Neural cell (in vitro differentiated cells): ENCODE measurements around the gene MRC2. TPM values are rescaled to one million over a fixed set of nuclear protein-coding genes. Genes with fewer than 3 reads are reported as not detected.
A peak's percentile ranks its signal among the peaks of the same experiment; 100 is the strongest.

ENCODE experiments used
- H2AFZ ChIP-seq: fragments of 200-600, 300-800 bp; sonication (generic), shearing (Covaris generic); 2 replicates; pipeline ENCODE4 v1.6.0; 2014; ENCODE audit warnings: low read depth, mild to moderate bottlenecking, antibody characterized with exemption, low read length, moderate library complexity
- H3F3A ChIP-seq: fragments of 200-600 bp; shearing (Covaris generic); 2 replicates; pipeline ENCODE4 v1.6.1; 2016; ENCODE audit warnings: mild to moderate bottlenecking, moderate library complexity, mixed read lengths, antibody characterized with exemption, low read length; ENCODE audit not compliant: insufficient read depth, poor library complexity, severe bottlenecking
- H3K27ac ChIP-seq: fragments of 200-600, 300-800 bp; sonication (generic), shearing (Covaris generic); 2 replicates; pipeline ENCODE4 v1.5.1; 2014; ENCODE audit warnings: mild to moderate bottlenecking, low read length, moderate library complexity
- H3K27me3 ChIP-seq: fragments of 300-800, 200-600 bp; sonication (generic), shearing (Covaris generic); 2 replicates; pipeline ENCODE4 v1.6.0; 2014; ENCODE audit warnings: mild to moderate bottlenecking, low read depth, low read length, moderate library complexity; ENCODE audit not compliant: insufficient read depth
- H3K36me3 ChIP-seq: fragments of 300-800, 200-600 bp; sonication (generic), shearing (Covaris generic); 2 replicates; pipeline ENCODE4 v1.5.1; 2014; ENCODE audit warnings: mild to moderate bottlenecking, antibody characterized with exemption, low read length, moderate library complexity; ENCODE audit not compliant: insufficient read depth
- H3K4me2 ChIP-seq: fragments of 300-800, 200-600 bp; sonication (generic), shearing (Covaris generic); 2 replicates; pipeline ENCODE4 v1.6.0; 2014; ENCODE audit warnings: mild to moderate bottlenecking, low read length
- H3K4me3 ChIP-seq: fragments of 300-800, 200-600 bp; sonication (generic), shearing (Covaris generic); 2 replicates; pipeline ENCODE4 v1.5.1; 2014; ENCODE audit warnings: mild to moderate bottlenecking, low read length, moderate library complexity
- H3K79me2 ChIP-seq: fragments of 200-600 bp; shearing (Covaris generic); replicated peaks from 2 replicates; pipeline ENCODE4 v1.6.0; 2014; ENCODE audit warnings: mild to moderate bottlenecking, low read length, moderate library complexity; ENCODE audit not compliant: insufficient read depth
- H3K9ac ChIP-seq: fragments of 300-800, 200-600 bp; sonication (generic), shearing (Covaris generic); 2 replicates; pipeline ENCODE4 v1.6.1; 2016; ENCODE audit warnings: mild to moderate bottlenecking, low read length, mixed read lengths
- H3K9me2 ChIP-seq: fragments of 200-600 bp; shearing (Covaris generic); 2 replicates; pipeline ENCODE4 v1.6.1; 2016; ENCODE audit warnings: mild to moderate bottlenecking, low read length, mixed read lengths; ENCODE audit not compliant: insufficient read depth
- H3K9me3 ChIP-seq: fragments of 200-600, 300-800 bp; sonication (generic), shearing (Covaris generic); 2 replicates; pipeline ENCODE4 v1.6.1; 2016; ENCODE audit warnings: mild to moderate bottlenecking, mixed run types, low read length, moderate library complexity, mixed read lengths
- H4K20me1 ChIP-seq: fragments of 200-600 bp; shearing (Covaris generic); 2 replicates; pipeline ENCODE4 v1.6.1; 2016; ENCODE audit warnings: mild to moderate bottlenecking, mixed run types; ENCODE audit not compliant: insufficient read depth
- CTCF ChIP-seq: fragments of 450-650 bp; IDR thresholded peaks from 2 replicates; pipeline ENCODE4 v1.5.1; 2014; ENCODE audit warnings: antibody characterized with exemption, mild to moderate bottlenecking, moderate library complexity; ENCODE audit not compliant: poor library complexity, severe bottlenecking
- EP300 ChIP-seq: fragments of 450-650 bp; conservative IDR thresholded peaks from 2 replicates; pipeline ENCODE4 v1.6.1; 2014; ENCODE audit warnings: antibody characterized with exemption, mild to moderate bottlenecking, moderate library complexity; ENCODE audit not compliant: poor library complexity, severe bottlenecking
- EZH2 ChIP-seq: fragments of 200-600, 300-800 bp; shearing (Covaris generic), sonication (generic); IDR thresholded peaks from 2 replicates; pipeline ENCODE4 v1.6.1; 2014; ENCODE audit warnings: antibody characterized with exemption, low read length, borderline replicate concordance, mild to moderate bottlenecking; ENCODE audit not compliant: insufficient read depth, poor library complexity, severe bottlenecking
- MXI1 ChIP-seq: fragments of 450-650 bp; conservative IDR thresholded peaks from 2 replicates; pipeline ENCODE4 v1.6.1; 2014; ENCODE audit warnings: antibody characterized with exemption, mild to moderate bottlenecking; ENCODE audit not compliant: poor library complexity, severe bottlenecking
- POLR2AphosphoS5 ChIP-seq: IDR thresholded peaks from 2 replicates; pipeline ENCODE4 v1.6.1; 2012
- RAD21 ChIP-seq: fragments of 450-650 bp; conservative IDR thresholded peaks from 2 replicates; pipeline ENCODE4 v1.6.1; 2014; ENCODE audit warnings: antibody characterized with exemption, mild to moderate bottlenecking, moderate library complexity
- REST ChIP-seq: IDR thresholded peaks from 2 replicates; pipeline ENCODE4 v1.6.1; 2012; ENCODE audit warnings: borderline replicate concordance
- SMC3 ChIP-seq: fragments of 450-650 bp; conservative IDR thresholded peaks from 2 replicates; pipeline ENCODE4 v1.6.1; 2014; ENCODE audit warnings: antibody characterized with exemption, mild to moderate bottlenecking, moderate library complexity; ENCODE audit not compliant: poor library complexity
- TAF1 ChIP-seq: IDR thresholded peaks from 2 replicates; pipeline ENCODE4 v1.6.1; 2012; ENCODE audit warnings: low read depth
- polyA plus RNA-seq: library from polyadenylated mRNA; depleted of rRNA; stranded (reverse); fragments of >200 nt; gene quantifications from 2 replicates; pipeline ENCODE4 v1.2.3, GENCODE V29; 2014

Gene MRC2
- polyA plus RNA-seq, 1 donor from 2014 or later, result 0.36 TPM

- Histone ChIP-seq H4K20me1 (no peaks in the 10 kb centered on the region), H3K9me2 (no peaks in the 10 kb centered on the region), H3K4me2 (no peak overlapping the region), H3F3A (no peaks in the 10 kb centered on the region), H3K79me2 (no peaks in the 10 kb centered on the region), H3K9ac (peak overlapping the region; percentile 61), H3K36me3 (no peaks in the 10 kb centered on the region), H2AFZ (peak overlapping the region; percentile 56), H3K27ac (no peak overlapping the region), H3K4me3 (peak overlapping the region; percentile 61), H3K9me3 (no peaks in the 10 kb centered on the region), H3K27me3 (no peaks in the 10 kb centered on the region)
- no peak for TF ChIP-seq POLR2AphosphoS5
- no peak for TF ChIP-seq EZH2
- TF ChIP-seq SMC3, result no peak
- no peak for TF ChIP-seq REST
- no peak for TF ChIP-seq TAF1
- TF ChIP-seq MXI1, result no peak
- TF ChIP-seq EP300, result no peak
- TF ChIP-seq CTCF, result no peak
- TF ChIP-seq RAD21, result no peak
These were observed 25.0 kb downstream of the MRC2 start for GRCh38 chr17:62652251-62653001.

- H3K9me3 ChIP-seq, result no peaks in the 10 kb centered on the region
- H3K27me3 ChIP-seq, result no peaks in the 10 kb centered on the region
- no peaks in the 10 kb centered on the region for H3F3A ChIP-seq
- no peaks in the 10 kb centered on the region for H4K20me1 ChIP-seq
- peak overlapping the region; percentile 59 for H3K4me2 ChIP-seq
- H3K9ac ChIP-seq, result peak overlapping the region; percentile 61
- H3K9me2 ChIP-seq, result no peaks in the 10 kb centered on the region
- TF ChIP-seq MXI1 (no peak), EZH2 (no peak), EP300 (no peak), TAF1 (no peak), REST (no peak), POLR2AphosphoS5 (no peak)
- peak overlapping the region; percentile 56 for H2AFZ ChIP-seq
- H3K79me2 ChIP-seq, result no peaks in the 10 kb centered on the region
- no peaks in the 10 kb centered on the region for H3K36me3 ChIP-seq
- no peak overlapping the region for H3K27ac ChIP-seq
- peak overlapping the region; percentile 61 for H3K4me3 ChIP-seq
These were observed 25.7 kb downstream of the MRC2 start for GRCh38 chr17:62653002-62653825.
